ENCODE measurements around the gene TLR8.
"Not testable (repeated sequence)": the region's sequence is repeated elsewhere in the genome, so short reads cannot be mapped to it uniquely, and the experiment has no call there.

The TLR8 gene

GRCh38 chrX:12899506-12899905 lies 6.9 kb upstream of the TLR8 start:
- no peak for DNase-seq

GRCh38 chrX:12901486-12901885 lies 4.9 kb upstream of the TLR8 start:
- peak; percentile 35 for DNase-seq

GRCh38 chrX:12903646-12904045 lies 2.8 kb upstream of the TLR8 start:
- no peak for DNase-seq

GRCh38 chrX:12910423-12911121 lies 4.2 kb downstream of the TLR8 start:
- DNase-seq = no peak

GRCh38 chrX:12911122-12911470 lies 4.7 kb downstream of the TLR8 start:
- no peak for DNase-seq

- no peak for DNase-seq
Measured at GRCh38 chrX:12912791-12913482, 6.5 kb downstream of the TLR8 start.

- no peak for DNase-seq
Measured at GRCh38 chrX:12917753-12918152, 11.3 kb downstream of the TLR8 start.

- DNase-seq = no peak
Measured at GRCh38 chrX:12919051-12919450, 12.6 kb downstream of the TLR8 start.

GRCh38 chrX:12919620-12920019 lies 13.2 kb downstream of the TLR8 start:
- DNase-seq = no peak

- no peak for DNase-seq
Measured at GRCh38 chrX:12920990-12921389, 14.6 kb downstream of the TLR8 start.

GRCh38 chrX:12921886-12922598 lies 15.6 kb downstream of the TLR8 start:
- no peak for DNase-seq

- DNase-seq = no peak
Measured at GRCh38 chrX:12922599-12922919, 16.1 kb downstream of the TLR8 start.

GRCh38 chrX:12929701-12930100 lies 23.3 kb downstream of the TLR8 start:
- no peak for DNase-seq

GRCh38 chrX:12930150-12930549 lies 23.7 kb downstream of the TLR8 start:
- DNase-seq = no peak

GRCh38 chrX:12932244-12932643 lies 25.8 kb downstream of the TLR8 start:
- no peak for DNase-seq

- no peak for DNase-seq
Measured at GRCh38 chrX:12934850-12935249, 28.4 kb downstream of the TLR8 start.

- no peak for DNase-seq
Measured at GRCh38 chrX:12936947-12937346, 30.5 kb downstream of the TLR8 start.

- DNase-seq = not testable (repeated sequence)
Measured at GRCh38 chrX:12940471-12940870, 34.1 kb downstream of the TLR8 start.

GRCh38 chrX:12943592-12943991 lies 37.2 kb downstream of the TLR8 start:
- not testable (repeated sequence) for DNase-seq

GRCh38 chrX:12944452-12944851 lies 38.0 kb downstream of the TLR8 start:
- DNase-seq = not testable (repeated sequence)

- DNase-seq = no peak
Measured at GRCh38 chrX:12945494-12945893, 39.1 kb downstream of the TLR8 start.

- DNase-seq = no peak
Measured at GRCh38 chrX:12946406-12946805, 40.0 kb downstream of the TLR8 start.

- DNase-seq = peak; percentile 86
Measured at GRCh38 chrX:12946838-12947544, 40.6 kb downstream of the TLR8 start.

Data from fibroblast of skin of right quadriceps (primary cell).